NCI-H146 treated with DMSO at 0.1 percent for 48 hours (cell line): ENCODE measurements around the gene SMIM9.

Experiments
- DNase-seq: peaks from one replicate; lab custom pipeline; 2025; ENCODE audit not compliant: unreplicated experiment; lab: John Stamatoyannopoulos, UW

Gene SMIM9

DNA sequence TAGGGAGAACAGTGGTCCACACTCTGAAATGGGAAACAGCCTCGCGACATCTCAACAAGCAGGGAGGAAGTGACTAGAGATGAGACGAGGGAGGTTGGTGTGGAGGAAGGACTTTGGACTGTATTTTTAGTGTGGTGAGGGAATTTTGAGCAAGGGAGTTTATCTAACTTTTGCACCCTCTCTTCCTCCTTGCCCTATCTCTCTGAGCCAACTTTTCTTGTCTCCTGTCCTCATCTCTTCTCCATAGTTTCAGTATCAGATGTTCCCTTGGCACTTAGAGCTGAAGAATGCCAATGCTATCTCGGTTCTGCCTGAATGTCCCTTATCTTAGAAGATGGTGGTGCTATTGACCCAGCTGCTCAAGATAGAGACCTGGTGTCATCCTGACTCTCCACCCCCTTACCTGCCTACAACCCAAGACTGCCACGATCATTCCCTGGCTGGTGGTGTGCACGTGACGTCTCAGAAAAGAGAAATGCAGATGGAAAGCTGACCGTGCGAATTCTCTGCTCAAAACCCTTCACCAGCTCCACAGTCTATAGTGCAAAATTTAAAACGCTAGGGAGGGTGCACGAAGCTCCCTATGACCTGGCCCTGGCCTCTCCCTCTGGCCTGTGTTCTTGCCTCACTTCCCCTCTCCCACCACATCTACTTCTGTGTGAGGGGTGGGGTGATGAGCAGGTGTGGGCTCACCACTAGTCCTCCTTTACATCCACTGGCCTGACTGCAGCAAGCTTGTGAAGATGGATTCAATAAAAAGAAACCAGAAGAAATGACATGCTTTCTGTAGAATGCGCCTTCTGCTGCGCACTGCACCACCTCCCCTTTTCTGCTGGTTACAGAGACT is 50.1 kb downstream of the SMIM9 start:
- DNase-seq: no peak

DNA sequence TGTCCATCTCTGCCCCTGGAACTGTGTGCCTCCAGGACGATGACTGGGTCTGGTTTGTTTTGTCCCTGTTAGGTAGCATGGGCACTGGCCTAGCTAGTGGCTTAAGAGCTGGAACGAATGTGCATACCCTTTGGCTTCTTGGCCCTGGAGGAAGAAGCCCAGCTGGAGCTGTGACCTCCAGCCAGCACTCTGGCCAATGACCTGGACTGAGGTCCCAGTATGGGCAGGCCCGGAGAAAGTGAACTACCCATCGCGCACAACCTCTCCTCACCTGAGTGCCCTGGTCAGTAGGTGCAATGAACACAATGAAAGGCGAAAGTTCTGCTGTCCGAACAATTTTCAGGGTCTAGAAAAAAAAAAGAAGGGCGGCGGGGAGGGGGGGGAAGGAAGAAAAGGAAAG is 53.5 kb downstream of the SMIM9 start:
- DNase-seq: no peak

- no peak for DNase-seq
Observed at GRCh38 chrX:154779261-154779660, 55.2 kb downstream of the SMIM9 start.

DNA sequence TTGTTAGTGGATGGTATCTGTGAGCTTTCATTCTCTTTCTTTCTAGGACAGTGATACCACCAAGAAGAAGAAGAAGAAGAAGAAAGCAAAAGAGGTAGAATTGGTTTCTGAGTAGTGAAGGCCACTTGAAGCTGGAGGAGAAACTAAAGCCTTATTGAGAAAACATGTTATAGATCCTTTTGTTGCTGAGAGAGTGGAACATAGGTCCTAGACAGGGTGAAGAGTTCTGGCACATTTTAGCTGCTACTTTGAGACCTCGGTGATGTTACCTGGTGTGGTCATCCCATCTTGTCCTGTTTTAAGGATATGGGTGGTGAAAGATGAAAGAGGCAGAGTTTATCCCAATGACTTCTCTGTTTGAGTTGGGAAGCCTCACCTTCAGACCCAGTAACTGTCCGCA is 57.7 kb downstream of the SMIM9 start:
- DNase-seq: no peak

GRCh38 chrX:154775419-154776349 is 58.8 kb downstream of the SMIM9 start:
- no peak for DNase-seq

- no peak for DNase-seq
Observed at GRCh38 chrX:154774622-154775021, 59.8 kb downstream of the SMIM9 start.
